ENCODE results near the gene JUN.

GRCh38 chr1:58754073-58754613, 29.7 kb downstream of the JUN start:
- no peak for TF ChIP-seq ZNF830 (tag by site-specific recombination; IDR thresholded peaks at IDR 0.05; ENCODE audit: low read depth)
- TF ChIP-seq ZBTB1 (tag by site-specific recombination; IDR thresholded peaks at IDR 0.05) = no peak
- no peak for TF ChIP-seq ZNF146 (tag by site-specific recombination; IDR thresholded peaks at IDR 0.05)
- TF ChIP-seq ZNF223 (tag by site-specific recombination; IDR thresholded peaks at IDR 0.05) = no peak
- TF ChIP-seq, protein P1, sequence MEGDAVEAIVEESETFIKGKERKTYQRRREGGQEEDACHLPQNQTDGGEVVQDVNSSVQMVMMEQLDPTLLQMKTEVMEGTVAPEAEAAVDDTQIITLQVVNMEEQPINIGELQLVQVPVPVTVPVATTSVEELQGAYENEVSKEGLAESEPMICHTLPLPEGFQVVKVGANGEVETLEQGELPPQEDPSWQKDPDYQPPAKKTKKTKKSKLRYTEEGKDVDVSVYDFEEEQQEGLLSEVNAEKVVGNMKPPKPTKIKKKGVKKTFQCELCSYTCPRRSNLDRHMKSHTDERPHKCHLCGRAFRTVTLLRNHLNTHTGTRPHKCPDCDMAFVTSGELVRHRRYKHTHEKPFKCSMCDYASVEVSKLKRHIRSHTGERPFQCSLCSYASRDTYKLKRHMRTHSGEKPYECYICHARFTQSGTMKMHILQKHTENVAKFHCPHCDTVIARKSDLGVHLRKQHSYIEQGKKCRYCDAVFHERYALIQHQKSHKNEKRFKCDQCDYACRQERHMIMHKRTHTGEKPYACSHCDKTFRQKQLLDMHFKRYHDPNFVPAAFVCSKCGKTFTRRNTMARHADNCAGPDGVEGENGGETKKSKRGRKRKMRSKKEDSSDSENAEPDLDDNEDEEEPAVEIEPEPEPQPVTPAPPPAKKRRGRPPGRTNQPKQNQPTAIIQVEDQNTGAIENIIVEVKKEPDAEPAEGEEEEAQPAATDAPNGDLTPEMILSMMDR (tag by site-specific recombination; IDR thresholded peaks at IDR 0.05) = no peak
- no peak for TF ChIP-seq ZNF23 (tag by site-specific recombination; IDR thresholded peaks at IDR 0.05; ENCODE audit: borderline replicate concordance)
